ENCODE data around the gene POLD1.

DNA sequence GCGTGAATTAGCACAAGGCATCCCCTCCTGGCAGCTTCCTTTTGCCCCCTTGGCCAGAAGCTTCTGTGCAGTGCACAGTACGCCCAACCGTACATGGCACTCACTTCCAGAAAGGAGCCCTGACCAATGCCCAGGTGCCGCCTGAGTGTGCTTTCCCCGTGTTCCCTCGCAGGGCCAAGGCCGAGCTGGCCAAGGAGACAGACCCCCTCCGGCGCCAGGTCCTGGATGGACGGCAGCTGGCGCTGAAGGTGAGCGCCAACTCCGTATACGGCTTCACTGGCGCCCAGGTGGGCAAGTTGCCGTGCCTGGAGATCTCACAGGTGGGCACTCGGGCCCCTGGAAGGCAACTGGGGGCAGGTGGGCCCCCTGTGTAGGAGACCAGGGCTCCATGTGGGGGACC is 25.2 kb downstream of the POLD1 start:
- TF ChIP-seq POLR2A (IDR thresholded peaks at IDR 0.05) = no peak
- TF ChIP-seq, protein P1, sequence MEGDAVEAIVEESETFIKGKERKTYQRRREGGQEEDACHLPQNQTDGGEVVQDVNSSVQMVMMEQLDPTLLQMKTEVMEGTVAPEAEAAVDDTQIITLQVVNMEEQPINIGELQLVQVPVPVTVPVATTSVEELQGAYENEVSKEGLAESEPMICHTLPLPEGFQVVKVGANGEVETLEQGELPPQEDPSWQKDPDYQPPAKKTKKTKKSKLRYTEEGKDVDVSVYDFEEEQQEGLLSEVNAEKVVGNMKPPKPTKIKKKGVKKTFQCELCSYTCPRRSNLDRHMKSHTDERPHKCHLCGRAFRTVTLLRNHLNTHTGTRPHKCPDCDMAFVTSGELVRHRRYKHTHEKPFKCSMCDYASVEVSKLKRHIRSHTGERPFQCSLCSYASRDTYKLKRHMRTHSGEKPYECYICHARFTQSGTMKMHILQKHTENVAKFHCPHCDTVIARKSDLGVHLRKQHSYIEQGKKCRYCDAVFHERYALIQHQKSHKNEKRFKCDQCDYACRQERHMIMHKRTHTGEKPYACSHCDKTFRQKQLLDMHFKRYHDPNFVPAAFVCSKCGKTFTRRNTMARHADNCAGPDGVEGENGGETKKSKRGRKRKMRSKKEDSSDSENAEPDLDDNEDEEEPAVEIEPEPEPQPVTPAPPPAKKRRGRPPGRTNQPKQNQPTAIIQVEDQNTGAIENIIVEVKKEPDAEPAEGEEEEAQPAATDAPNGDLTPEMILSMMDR (IDR thresholded peaks at IDR 0.05) = no peak

Data from tibial nerve (tissue), 3 donors.